ENCODE results near the gene CARS1. TPM values are rescaled to one million over a fixed set of nuclear protein-coding genes. Genes with fewer than 3 reads are reported as not detected.

CARS1 gene
- polyA plus RNA-seq (ENCODE audit: insufficient read length in 3 of 3), result 10 to 100 TPM; 24.2 to 29.0 (median 25.4) TPM
- long read RNA-seq, donor 1, result 0 reads
- long read RNA-seq, donor 2, result 0 reads
- long read RNA-seq, donor 3, partial matches to known transcripts, result 0 of 4 reads
- long read RNA-seq, donor 3, other reads (novel, unspliced or antisense), result 0 of 4 reads
- long read RNA-seq, donor 4, partial matches to known transcripts, result 0 of 1 reads
- long read RNA-seq, donor 4, other reads (novel, unspliced or antisense), result 0 of 1 reads
- long read RNA-seq, donor 5, result 0 reads
- long read RNA-seq, donor 6, partial matches to known transcripts, result 0 of 2 reads
- long read RNA-seq, donor 6, other reads (novel, unspliced or antisense), result 0 of 2 reads
- long read RNA-seq, donor 7, partial matches to known transcripts, result 0 of 2 reads
- long read RNA-seq, donor 7, other reads (novel, unspliced or antisense), result 0 of 2 reads
- long read RNA-seq, donor 8, partial matches to known transcripts, result 10 of 12 reads
- long read RNA-seq, donor 8, other reads (novel, unspliced or antisense), result 0 of 12 reads
- long read RNA-seq, donor 9, partial matches to known transcripts, result 0 of 3 reads
- long read RNA-seq, donor 9, other reads (novel, unspliced or antisense), result 0 of 3 reads
- long read RNA-seq, donor 10, partial matches to known transcripts, result 0 of 2 reads
- long read RNA-seq, donor 10, other reads (novel, unspliced or antisense), result 0 of 2 reads
- long read RNA-seq, donor 11, partial matches to known transcripts, result 0 of 1 reads
- long read RNA-seq, donor 11, other reads (novel, unspliced or antisense), result 0 of 1 reads
- long read RNA-seq, donor 12, partial matches to known transcripts, result 0 of 1 reads
- long read RNA-seq, donor 12, other reads (novel, unspliced or antisense), result 0 of 1 reads
- long read RNA-seq, donor 13, result 0 reads
- long read RNA-seq, donor 14, result 0 reads
- long read RNA-seq, donor 15, partial matches to known transcripts, result 0 of 1 reads
- long read RNA-seq, donor 15, other reads (novel, unspliced or antisense), result 0 of 1 reads
- long read RNA-seq, donor 16, partial matches to known transcripts, result 0 of 3 reads
- long read RNA-seq, donor 16, other reads (novel, unspliced or antisense), result 0 of 3 reads

- peak; percentile 74 to 91 (median 86) for DNase-seq (ENCODE audit: extremely low read depth in 1 of 11, low read depth in 9 of 11, low spot score in 4 of 11)
These were observed at the start of gene CARS1 for GRCh38 chr11:3057069-3057963. TSS of gene CARS1 (minus strand) at chr11:3057423. CDS start at chr11:3057367, 56 bp downstream.

DNA sequence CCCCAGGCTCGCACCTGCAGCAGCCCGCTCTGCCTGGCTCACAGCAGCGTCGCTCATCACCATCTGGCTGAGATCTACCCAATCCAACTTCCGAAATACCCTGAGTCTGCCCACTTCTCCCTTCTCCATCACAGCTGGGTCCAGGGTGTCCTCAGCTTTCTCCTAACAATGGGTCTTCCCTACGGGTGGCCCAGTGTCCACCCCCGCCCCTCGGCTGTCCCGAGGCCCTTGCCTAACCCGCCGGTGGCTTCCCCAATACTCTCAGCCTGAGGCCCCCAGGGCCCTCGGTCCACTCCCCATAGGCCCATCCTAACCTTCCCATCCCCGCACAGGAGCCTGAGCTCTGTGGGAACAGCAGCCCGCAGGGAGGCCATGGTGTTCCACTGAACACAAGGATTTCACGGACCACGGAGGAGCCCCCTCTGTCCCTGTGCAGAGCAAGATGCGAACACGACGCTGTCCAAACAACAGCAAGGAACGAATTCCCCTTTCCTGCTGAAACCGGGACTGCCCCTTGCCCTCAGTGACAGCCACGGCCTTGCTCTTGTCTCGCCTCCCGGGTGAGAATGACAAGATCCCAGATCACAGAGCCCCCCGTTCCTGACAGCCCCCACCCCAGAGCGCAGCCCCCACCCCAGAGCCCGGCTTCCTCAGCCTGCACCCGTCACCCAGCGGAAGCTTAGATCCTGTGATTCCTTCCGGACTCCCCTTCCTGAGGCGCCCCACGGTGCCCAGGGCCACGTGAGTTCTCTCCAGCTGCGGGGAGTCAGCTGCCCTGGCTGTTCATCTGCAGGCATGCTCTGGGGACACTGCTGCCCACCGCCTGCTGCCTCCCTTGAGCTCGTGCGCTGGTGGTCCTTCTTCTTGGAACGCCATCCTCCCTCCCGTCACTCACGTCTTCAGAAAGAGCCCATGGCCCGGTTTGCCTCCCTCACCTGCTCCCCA lies 48.8 kb upstream of the CARS1 start:
- DNase-seq (ENCODE audit: extremely low read depth in 1 of 11, low read depth in 9 of 11, low spot score in 4 of 11), result no peak

DNA sequence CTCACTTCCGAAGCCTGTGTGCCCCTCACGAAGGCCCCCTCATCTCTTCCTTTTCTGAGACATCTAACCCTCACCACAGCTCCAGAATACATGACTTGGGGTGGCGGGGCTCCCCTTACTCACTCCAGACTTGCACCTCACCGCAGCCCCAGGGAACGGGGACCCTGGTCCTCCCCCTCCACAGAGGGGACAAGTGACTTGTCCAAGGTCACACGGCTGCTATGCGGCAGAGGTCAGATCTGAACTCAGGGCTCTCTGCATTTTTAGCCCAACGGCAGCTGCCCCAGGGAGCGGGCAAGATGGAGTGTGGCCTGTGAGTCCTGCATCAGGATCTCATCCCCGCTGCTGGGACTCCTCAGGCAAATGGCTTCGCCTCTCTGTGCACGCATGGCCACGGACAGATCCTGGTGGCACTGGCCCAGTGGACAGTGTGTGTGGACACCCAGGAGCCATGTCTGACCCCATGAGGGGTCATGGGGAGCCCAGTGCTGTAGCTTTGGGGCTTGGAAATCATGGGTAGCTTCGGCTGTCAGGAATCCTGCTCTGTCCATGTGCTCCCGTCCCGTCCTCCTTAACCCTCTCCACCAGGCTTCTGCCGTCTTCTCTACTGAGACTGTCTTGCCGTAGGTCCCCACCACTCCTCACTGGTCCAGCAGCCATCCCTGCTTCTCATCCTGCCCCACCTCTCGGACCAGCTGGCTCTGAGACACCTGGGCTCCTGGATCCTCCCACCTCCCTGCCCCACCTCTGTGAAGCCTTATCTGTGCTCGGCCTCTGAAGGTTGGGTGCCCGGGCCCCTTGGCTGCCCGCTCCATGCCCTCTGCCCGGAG lies 48.0 kb upstream of the CARS1 start:
- DNase-seq (ENCODE audit: extremely low read depth in 1 of 11, low read depth in 9 of 11, low spot score in 4 of 11), result no peak

DNA sequence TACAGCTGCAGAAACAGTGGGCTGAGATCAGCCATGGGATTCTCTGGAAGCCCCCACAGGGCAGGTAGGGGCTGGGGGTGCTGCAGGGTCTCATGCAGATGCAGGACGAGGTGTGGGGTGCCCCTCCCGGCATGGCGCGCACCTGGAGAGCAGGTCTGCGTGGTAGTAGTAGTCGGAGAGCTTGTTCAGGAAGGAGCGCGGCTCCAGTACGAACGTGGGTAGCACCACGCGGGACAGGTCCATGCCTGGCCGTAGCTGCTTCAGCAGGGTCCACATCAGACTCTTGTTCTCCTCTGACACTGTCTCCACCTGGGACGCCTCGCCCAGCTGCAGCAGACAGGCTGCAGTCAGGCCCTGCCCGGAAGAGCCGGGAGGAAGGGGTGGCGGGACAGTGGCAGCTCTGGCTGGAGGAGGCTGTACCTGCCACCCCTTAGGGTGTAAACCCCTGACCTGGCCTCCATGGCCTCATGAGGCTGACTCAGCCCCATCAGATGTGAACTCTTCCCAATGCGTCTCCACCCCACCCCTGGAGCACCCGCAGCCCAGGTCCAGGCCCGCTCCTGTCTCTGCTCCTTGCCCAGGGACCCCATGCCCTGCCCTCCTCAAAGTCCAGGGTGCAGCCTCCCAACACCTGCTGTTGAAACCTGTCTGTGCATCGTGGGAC lies 47.0 kb upstream of the CARS1 start:
- no peak for DNase-seq (ENCODE audit: extremely low read depth in 1 of 11, low read depth in 9 of 11, low spot score in 4 of 11)

- DNase-seq (ENCODE audit: extremely low read depth in 1 of 11, low read depth in 9 of 11, low spot score in 4 of 11), result no peak
These were observed 45.9 kb upstream of the CARS1 start for GRCh38 chr11:3103076-3103475.

- no peak for DNase-seq (ENCODE audit: extremely low read depth in 1 of 11, low read depth in 9 of 11, low spot score in 4 of 11)
These were observed 45.4 kb upstream of the CARS1 start for GRCh38 chr11:3102641-3102921.

- DNase-seq (ENCODE audit: extremely low read depth in 1 of 11, low read depth in 9 of 11, low spot score in 4 of 11), result no peak
These were observed 44.9 kb upstream of the CARS1 start for GRCh38 chr11:3101921-3102640.

DNA sequence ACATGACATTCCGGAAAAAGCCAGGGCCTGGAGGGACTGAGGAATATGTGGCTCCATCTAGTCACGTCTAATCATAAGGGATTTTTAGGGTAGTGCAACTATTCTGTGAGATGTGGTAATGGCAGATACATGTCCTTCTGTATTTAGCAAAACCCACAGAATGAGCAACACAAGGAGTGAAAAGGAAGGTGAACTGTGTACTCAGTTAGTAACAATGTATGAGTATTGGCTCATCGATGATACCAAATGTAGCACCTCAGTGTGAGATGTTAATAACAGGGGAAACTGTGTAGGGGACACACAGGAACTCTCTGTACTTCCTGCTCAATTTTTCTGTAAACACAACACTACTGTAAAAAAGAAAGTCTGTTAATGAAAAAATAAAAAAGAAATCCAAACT lies 42.0 kb upstream of the CARS1 start:
- no peak for DNase-seq (ENCODE audit: extremely low read depth in 1 of 11, low read depth in 9 of 11, low spot score in 4 of 11)

GRCh38 chr11:3096909-3097530 lies 39.8 kb upstream of the CARS1 start:
- DNase-seq (ENCODE audit: extremely low read depth in 1 of 11, low read depth in 9 of 11, low spot score in 4 of 11), result no peak

- DNase-seq (ENCODE audit: extremely low read depth in 1 of 11, low read depth in 9 of 11, low spot score in 4 of 11), result peak in 5 of 11 donors; percentile 23 to 46 (median 32)
These were observed 38.6 kb upstream of the CARS1 start for GRCh38 chr11:3095712-3096361.

GRCh38 chr11:3094223-3094824 lies 37.1 kb upstream of the CARS1 start:
- no peak for DNase-seq (ENCODE audit: extremely low read depth in 1 of 11, low read depth in 9 of 11, low spot score in 4 of 11)

DNA sequence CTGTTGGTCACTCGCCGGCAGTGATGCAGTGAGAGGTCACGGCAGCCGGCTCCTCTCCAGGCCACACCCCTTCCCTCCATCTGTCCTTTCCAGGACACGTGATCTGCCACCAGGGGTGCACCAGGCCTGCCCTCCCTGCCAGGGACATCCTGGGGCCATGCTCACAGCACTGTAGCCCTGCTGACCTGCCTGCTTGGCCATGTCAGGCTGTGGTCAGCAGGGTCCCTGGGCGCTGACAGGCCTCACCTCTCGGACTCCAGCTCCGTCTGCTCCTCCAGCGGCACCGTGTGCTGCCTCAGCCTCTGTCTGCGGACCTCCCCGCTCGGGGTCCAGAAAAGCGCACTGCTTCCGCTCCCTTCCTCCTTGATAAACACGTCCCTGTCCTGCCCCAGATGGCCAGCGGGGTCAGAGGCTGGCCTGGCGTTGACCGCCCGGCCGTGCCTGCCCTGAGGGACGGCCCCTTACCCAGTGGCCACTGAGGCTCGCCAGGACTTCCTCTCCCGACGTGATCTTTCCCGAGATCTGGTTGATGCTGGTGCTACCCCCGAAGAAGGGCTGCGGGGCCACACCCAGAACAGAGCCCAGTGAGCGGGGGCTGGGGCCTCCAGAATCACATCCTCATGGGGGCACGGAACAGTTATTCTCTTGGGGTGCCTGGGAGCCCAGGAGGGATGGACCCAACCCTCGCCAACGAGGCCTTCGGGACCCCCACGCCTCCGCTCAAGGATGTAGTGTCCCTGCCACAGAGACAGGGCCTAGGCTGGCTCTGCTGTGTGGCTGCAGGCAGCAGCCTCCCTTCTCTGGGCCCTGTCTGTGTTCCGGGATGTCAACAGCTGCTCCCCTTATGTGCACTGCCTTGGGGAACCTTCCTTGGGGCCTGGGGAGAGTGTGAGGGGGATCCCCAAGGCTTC lies 36.3 kb upstream of the CARS1 start:
- DNase-seq (ENCODE audit: extremely low read depth in 1 of 11, low read depth in 9 of 11, low spot score in 4 of 11), result no peak

GRCh38 chr11:3092603-3093141 lies 35.4 kb upstream of the CARS1 start:
- no peak for DNase-seq (ENCODE audit: extremely low read depth in 1 of 11, low read depth in 9 of 11, low spot score in 4 of 11)
